ENCODE results near the gene NETO2. TPM values are rescaled to one million over a fixed set of nuclear protein-coding genes. Genes with fewer than 3 reads are reported as not detected.

The NETO2 gene
- total and polyA plus RNA-seq, 2 of the 13 experiments (the other 11 are each of a cell fraction or from before 2014, with no cell fraction given) = 8.2 to 13.5 TPM

DNA sequence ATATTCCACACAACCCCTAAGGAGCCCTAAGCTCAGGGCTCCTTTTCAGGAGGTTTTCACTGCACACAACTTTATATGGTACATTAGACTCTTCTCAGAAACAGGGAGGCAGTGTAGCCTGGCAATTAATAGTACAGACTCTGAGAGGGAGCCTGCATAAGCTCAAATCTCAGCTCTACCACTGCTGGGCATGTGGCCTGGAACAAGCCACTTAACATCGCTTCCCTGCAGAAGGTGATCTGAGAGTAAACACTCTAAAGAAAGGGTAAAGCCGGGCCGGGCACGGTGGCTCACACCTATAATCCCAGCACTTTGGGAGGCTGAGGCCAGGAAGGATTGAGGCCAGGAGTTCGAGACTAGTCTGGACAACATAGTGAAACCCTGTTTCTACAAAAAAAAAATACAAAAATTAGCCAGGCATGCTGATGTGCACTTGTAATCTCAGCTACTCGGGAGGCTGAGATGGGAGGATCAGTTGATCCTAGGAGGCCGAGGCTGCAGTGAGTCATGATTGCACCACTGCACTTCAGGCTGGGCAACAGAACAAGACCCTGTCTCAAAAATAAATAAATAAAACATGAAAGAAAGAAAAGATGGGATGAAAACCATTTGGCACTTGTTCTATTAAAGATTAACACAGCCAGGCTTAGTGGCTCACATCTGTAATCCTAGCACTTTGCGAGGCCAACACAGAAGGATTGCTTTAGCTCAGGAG, 99.6 kb downstream of the NETO2 start:
- in situ Hi-C loops (cut with HindIII; ENCODE audit: extremely low pct_ligation_motif_present, low pct_unique_long_range_greater_than_20kb) = no loop called here
- no peak for DNase-seq (ENCODE audit: low spot score)
- no peak overlapping the region for H2AFZ ChIP-seq (ENCODE audit: low read length)
- no peaks in the 10 kb centered on the region for H4K20me1 ChIP-seq (ENCODE audit: insufficient read depth, low read length)
- POLR2A ChIA-PET = no interaction called here
- peaks cover 43% of the 10 kb centered on the region for H3K4me1 ChIP-seq (ENCODE audit: insufficient read depth, low read length)
- H3K9me3 ChIP-seq (ENCODE audit: low read length) = no peaks in the 10 kb centered on the region
- no peak for FAIRE-seq
- peaks cover 5 to 51% of the 10 kb centered on the region in 2 experiments; a peak in 4 of 5 replicates for H3K27me3 ChIP-seq (ENCODE audit: control insufficient read depth in 1 of 2, insufficient read depth in 2 of 2, low read length in 2 of 2)
- no peaks in the 10 kb centered on the region for H3K79me2 ChIP-seq (ENCODE audit: insufficient read depth, low read length)
- 44% methylated on average over 8 of the region's 8 CpGs for WGBS (ENCODE audit: low lambda C conversion rate)
- no peak overlapping the region for H3K4me3 ChIP-seq (replicated peaks in 1 of 3; ENCODE audit: insufficient read depth in 1 of 3, low read depth in 2 of 3, low read length in 3 of 3)
- BruUV-seq (replicated peaks) = no TSS peak
- ATAC-seq = no peak
- H3K4me2 ChIP-seq (ENCODE audit: low read depth, low read length) = no peak overlapping the region
- CTCF ChIA-PET (ENCODE audit: low intra/inter-chr PET ratio, low total read pairs) = no interaction called here
- intact Hi-C loops (cut with micrococcal nuclease; ENCODE audit: unreplicated experiment) = loop anchor here (2.0 kb wide), 1 partner anchor 69 kb away; no protein-coding TSS in a partner anchor
- no peaks in the 10 kb centered on the region for H3K36me3 ChIP-seq (replicated peaks in 1 of 2; ENCODE audit: control insufficient read depth in 1 of 2, insufficient read depth in 2 of 2, low read length in 2 of 2)
- H3K27ac ChIP-seq (ENCODE audit: extremely low read length, insufficient read depth, low read length) = no peak overlapping the region
- H3K9ac ChIP-seq (ENCODE audit: insufficient read depth, low read depth, low read length) = no peak overlapping the region
- TF ChIP-seq TAF15 (IDR thresholded peaks at IDR 0.05; ENCODE audit: low read depth, low read length, poor library complexity, severe bottlenecking) (no peak), SPEN (CRISPR knock-in tag; IDR thresholded peaks at IDR 0.05; ENCODE audit: low read depth) (no peak), RBFOX2 (IDR thresholded peaks at IDR 0.05; ENCODE audit: low read depth, low read length) (no peak), SMAD1 (CRISPR knock-in tag; IDR thresholded peaks at IDR 0.05; ENCODE audit: borderline replicate concordance, low read depth) (no peak), ZKSCAN5 (CRISPR knock-in tag; IDR thresholded peaks at IDR 0.05) (no peak), SYNCRIP (IDR thresholded peaks at IDR 0.05; ENCODE audit: insufficient read depth, low read depth, low read length) (no peak), FOXJ3 (CRISPR knock-in tag; IDR thresholded peaks at IDR 0.05; ENCODE audit: borderline replicate concordance) (no peak), ZNF570 (CRISPR knock-in tag; IDR thresholded peaks at IDR 0.05; ENCODE audit: borderline replicate concordance) (no peak), SNAPC2 (CRISPR knock-in tag; IDR thresholded peaks at IDR 0.05) (no peak), ERF (CRISPR knock-in tag; IDR thresholded peaks at IDR 0.05) (no peak), ZBTB42 (CRISPR knock-in tag; IDR thresholded peaks at IDR 0.05) (no peak), FOSL1 (CRISPR knock-in tag; IDR thresholded peaks at IDR 0.05; ENCODE audit: borderline replicate concordance) (no peak)
- TF ChIP-seq, protein P1, sequence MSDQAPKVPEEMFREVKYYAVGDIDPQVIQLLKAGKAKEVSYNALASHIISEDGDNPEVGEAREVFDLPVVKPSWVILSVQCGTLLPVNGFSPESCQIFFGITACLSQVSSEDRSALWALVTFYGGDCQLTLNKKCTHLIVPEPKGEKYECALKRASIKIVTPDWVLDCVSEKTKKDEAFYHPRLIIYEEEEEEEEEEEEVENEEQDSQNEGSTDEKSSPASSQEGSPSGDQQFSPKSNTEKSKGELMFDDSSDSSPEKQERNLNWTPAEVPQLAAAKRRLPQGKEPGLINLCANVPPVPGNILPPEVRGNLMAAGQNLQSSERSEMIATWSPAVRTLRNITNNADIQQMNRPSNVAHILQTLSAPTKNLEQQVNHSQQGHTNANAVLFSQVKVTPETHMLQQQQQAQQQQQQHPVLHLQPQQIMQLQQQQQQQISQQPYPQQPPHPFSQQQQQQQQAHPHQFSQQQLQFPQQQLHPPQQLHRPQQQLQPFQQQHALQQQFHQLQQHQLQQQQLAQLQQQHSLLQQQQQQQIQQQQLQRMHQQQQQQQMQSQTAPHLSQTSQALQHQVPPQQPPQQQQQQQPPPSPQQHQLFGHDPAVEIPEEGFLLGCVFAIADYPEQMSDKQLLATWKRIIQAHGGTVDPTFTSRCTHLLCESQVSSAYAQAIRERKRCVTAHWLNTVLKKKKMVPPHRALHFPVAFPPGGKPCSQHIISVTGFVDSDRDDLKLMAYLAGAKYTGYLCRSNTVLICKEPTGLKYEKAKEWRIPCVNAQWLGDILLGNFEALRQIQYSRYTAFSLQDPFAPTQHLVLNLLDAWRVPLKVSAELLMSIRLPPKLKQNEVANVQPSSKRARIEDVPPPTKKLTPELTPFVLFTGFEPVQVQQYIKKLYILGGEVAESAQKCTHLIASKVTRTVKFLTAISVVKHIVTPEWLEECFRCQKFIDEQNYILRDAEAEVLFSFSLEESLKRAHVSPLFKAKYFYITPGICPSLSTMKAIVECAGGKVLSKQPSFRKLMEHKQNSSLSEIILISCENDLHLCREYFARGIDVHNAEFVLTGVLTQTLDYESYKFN (CRISPR knock-in tag; conservative IDR thresholded peaks at IDR 0.05) = no peak
- TF ChIP-seq, protein P2, sequence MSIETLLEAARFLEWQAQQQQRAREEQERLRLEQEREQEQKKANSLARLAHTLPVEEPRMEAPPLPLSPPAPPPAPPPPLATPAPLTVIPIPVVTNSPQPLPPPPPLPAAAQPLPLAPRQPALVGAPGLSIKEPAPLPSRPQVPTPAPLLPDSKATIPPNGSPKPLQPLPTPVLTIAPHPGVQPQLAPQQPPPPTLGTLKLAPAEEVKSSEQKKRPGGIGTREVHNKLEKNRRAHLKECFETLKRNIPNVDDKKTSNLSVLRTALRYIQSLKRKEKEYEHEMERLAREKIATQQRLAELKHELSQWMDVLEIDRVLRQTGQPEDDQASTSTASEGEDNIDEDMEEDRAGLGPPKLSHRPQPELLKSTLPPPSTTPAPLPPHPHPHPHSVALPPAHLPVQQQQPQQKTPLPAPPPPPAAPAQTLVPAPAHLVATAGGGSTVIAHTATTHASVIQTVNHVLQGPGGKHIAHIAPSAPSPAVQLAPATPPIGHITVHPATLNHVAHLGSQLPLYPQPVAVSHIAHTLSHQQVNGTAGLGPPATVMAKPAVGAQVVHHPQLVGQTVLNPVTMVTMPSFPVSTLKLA (IDR thresholded peaks at IDR 0.05) = no peak

Measured in HepG2 (cell line).